Breast epithelium (tissue), 3 donors: Measurements from ENCODE around the gene NUP98.

Experiments
- CTCF ChIP-seq, 3 donors: fragments of 450-650 bp; IDR thresholded peaks; one replicate each; pipeline ENCODE4 v1.5.1; 2016 to 2017; ENCODE audit warnings: antibody characterized with exemption in 3 of 3, mild to moderate bottlenecking in 3 of 3, moderate library complexity in 3 of 3
- POLR2A ChIP-seq: fragments of 450-650 bp; IDR thresholded peaks from one replicate; pipeline ENCODE4 v1.6.1; 2016; ENCODE audit warnings: antibody characterized with exemption, mild to moderate bottlenecking, moderate library complexity
- POLR2AphosphoS5 ChIP-seq, 3 donors: sonication (generic); formaldehyde crosslinking; IDR thresholded peaks; one replicate each; pipeline ENCODE4 v1.6.1; 2017; ENCODE audit warnings: antibody characterized with exemption in 3 of 3

- no peak for TF ChIP-seq CTCF (IDR thresholded peaks at IDR 0.05)
- no peak for TF ChIP-seq POLR2AphosphoS5 (IDR thresholded peaks at IDR 0.05)
- TF ChIP-seq POLR2A: no peak
These were observed 136.4 kb downstream of the NUP98 start for GRCh38 chr11:3660960-3661359.
